ENCODE measurements around the gene UVRAG. TPM values are rescaled to one million over a fixed set of nuclear protein-coding genes. Genes with fewer than 3 reads are reported as not detected.

The UVRAG gene
- total RNA-seq, 1 experiment from 2014 or later, result 31.3 TPM

DNA sequence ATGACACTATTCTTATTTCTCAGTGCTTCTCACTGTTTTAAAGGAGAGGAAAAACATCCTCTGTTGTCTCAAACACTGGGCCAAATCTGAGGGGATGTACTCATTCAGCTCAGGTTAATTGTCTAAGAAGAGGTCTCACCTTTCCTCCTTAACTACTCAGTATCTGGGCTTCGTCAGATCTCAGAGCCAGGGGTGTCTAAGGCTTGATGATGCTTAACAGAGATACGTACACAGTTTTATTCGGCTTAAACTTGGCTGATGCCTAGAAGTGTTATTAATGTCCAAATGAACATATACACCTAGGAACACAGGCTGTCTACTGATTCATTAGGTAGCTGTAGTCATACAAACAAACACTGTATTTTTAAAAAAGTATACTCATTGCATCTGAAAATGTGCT is 85.8 kb downstream of the UVRAG start:
- intact Hi-C loops (cut with micrococcal nuclease; ENCODE audit: unreplicated experiment), result no loop called here
- CTCF ChIA-PET, result no interaction called here
- H3K9me3 Mint-ChIP-seq (ENCODE audit: unreplicated experiment), result no peaks in the 10 kb centered on the region

DNA sequence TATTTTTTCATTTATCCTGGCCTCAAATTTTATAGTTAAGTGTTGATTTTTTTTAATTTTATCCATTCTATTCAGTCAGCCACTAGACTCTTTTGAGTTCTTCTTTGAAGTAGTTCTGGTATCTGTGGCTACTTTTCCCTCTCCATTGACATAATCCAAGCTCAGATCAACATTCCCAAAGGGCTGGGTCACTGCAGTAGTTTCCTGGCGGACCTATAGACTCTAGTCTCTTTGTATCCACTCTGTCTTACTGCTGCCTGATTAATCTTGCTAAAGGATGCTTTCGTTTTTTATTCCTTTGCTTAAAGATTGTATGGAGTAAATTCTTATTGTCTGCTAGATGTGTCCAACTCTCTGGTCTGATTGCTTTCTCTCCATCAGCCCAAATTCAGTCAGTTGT is 87.6 kb downstream of the UVRAG start:
- Histone ChIP-seq H3K27me3 (replicated peaks; ENCODE audit: control insufficient read depth, insufficient read depth, low read length) (no peaks in the 10 kb centered on the region), H3K4me1 (no peaks in the 10 kb centered on the region), H3K9me3 (no peaks in the 10 kb centered on the region), H3K36me3 (ENCODE audit: control insufficient read depth, insufficient read depth, low read length) (no peaks in the 10 kb centered on the region), H3K4me3 (ENCODE audit: low read depth, low read length) (no peak overlapping the region)
- no peak overlapping the region for H3K27ac Mint-ChIP-seq (ENCODE audit: unreplicated experiment)
- DNase-seq, result no peak
- no peak overlapping the region for H3K4me3 Mint-ChIP-seq (ENCODE audit: unreplicated experiment)
- H3K36me3 Mint-ChIP-seq (ENCODE audit: insufficient read depth, unreplicated experiment), result no peaks in the 10 kb centered on the region
- no peaks in the 10 kb centered on the region for H3K4me1 Mint-ChIP-seq (ENCODE audit: low read depth, unreplicated experiment)
- TF ChIP-seq, protein P1, sequence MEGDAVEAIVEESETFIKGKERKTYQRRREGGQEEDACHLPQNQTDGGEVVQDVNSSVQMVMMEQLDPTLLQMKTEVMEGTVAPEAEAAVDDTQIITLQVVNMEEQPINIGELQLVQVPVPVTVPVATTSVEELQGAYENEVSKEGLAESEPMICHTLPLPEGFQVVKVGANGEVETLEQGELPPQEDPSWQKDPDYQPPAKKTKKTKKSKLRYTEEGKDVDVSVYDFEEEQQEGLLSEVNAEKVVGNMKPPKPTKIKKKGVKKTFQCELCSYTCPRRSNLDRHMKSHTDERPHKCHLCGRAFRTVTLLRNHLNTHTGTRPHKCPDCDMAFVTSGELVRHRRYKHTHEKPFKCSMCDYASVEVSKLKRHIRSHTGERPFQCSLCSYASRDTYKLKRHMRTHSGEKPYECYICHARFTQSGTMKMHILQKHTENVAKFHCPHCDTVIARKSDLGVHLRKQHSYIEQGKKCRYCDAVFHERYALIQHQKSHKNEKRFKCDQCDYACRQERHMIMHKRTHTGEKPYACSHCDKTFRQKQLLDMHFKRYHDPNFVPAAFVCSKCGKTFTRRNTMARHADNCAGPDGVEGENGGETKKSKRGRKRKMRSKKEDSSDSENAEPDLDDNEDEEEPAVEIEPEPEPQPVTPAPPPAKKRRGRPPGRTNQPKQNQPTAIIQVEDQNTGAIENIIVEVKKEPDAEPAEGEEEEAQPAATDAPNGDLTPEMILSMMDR (IDR thresholded peaks at IDR 0.05; ENCODE audit: insufficient read depth in 1 of 2, low read depth in 1 of 2, low read length in 1 of 2, severe bottlenecking in 1 of 2, unreplicated experiment in 1 of 2), result no peak
- POLR2A ChIA-PET, result no interaction called here
- no peaks in the 10 kb centered on the region for H3K9me3 Mint-ChIP-seq (ENCODE audit: unreplicated experiment)
- intact Hi-C loops (cut with micrococcal nuclease; ENCODE audit: unreplicated experiment), result no loop called here
- no peaks in the 10 kb centered on the region for H3K27me3 Mint-ChIP-seq (ENCODE audit: insufficient read depth, unreplicated experiment)
- CTCF ChIA-PET, result interaction anchor here (0.8 kb wide), 1 partner anchor 416 kb away, joined by 3 read pairs; no protein-coding TSS in a partner anchor
- no TSS peak for BruUV-seq (replicated peaks)

More for the DNA sequence above, 85.8 kb downstream of the UVRAG start:
- BruUV-seq (replicated peaks), result no TSS peak
- TF ChIP-seq, protein P1 (IDR thresholded peaks at IDR 0.05; ENCODE audit: insufficient read depth in 1 of 2, low read depth in 1 of 2, low read length in 1 of 2, severe bottlenecking in 1 of 2, unreplicated experiment in 1 of 2), result no peak
- Histone ChIP-seq H3K4me3 (ENCODE audit: low read depth, low read length) (no peak overlapping the region), H3K9me3 (no peaks in the 10 kb centered on the region), H3K27me3 (replicated peaks; ENCODE audit: control insufficient read depth, insufficient read depth, low read length) (no peaks in the 10 kb centered on the region), H3K4me1 (no peaks in the 10 kb centered on the region), H3K36me3 (ENCODE audit: control insufficient read depth, insufficient read depth, low read length) (no peaks in the 10 kb centered on the region)
- POLR2A ChIA-PET, result interaction anchor here (0.5 kb wide), 1 partner anchor 10 kb away, joined by 3 read pairs; no protein-coding TSS in a partner anchor
- DNase-seq, result no peak
- no peaks in the 10 kb centered on the region for H3K36me3 Mint-ChIP-seq (ENCODE audit: insufficient read depth, unreplicated experiment)
- H3K27ac Mint-ChIP-seq (ENCODE audit: unreplicated experiment), result no peak overlapping the region
- no peak overlapping the region for H3K4me3 Mint-ChIP-seq (ENCODE audit: unreplicated experiment)
- no peaks in the 10 kb centered on the region for H3K4me1 Mint-ChIP-seq (ENCODE audit: low read depth, unreplicated experiment)
- H3K27me3 Mint-ChIP-seq (ENCODE audit: insufficient read depth, unreplicated experiment), result no peaks in the 10 kb centered on the region

- no peaks in the 10 kb centered on the region for H3K9me3 ChIP-seq
- Mint-ChIP-seq H3K9me3 (ENCODE audit: unreplicated experiment) (no peaks in the 10 kb centered on the region), H3K4me3 (ENCODE audit: unreplicated experiment) (no peak overlapping the region), H3K27me3 (ENCODE audit: insufficient read depth, unreplicated experiment) (no peaks in the 10 kb centered on the region), H3K27ac (ENCODE audit: unreplicated experiment) (no peak overlapping the region), H3K36me3 (ENCODE audit: insufficient read depth, unreplicated experiment) (no peaks in the 10 kb centered on the region), H3K4me1 (ENCODE audit: low read depth, unreplicated experiment) (no peaks in the 10 kb centered on the region)
- intact Hi-C loops (cut with micrococcal nuclease; ENCODE audit: unreplicated experiment), result no loop called here
- ChIA-PET CTCF (no interaction called here), POLR2A (interaction anchor here (0.5 to 0.6 kb wide), 2 partner anchors 16 to 955 kb away, joined by 3 read pairs; no protein-coding TSS in a partner anchor)
- no peaks in the 10 kb centered on the region for H3K4me1 ChIP-seq
- TF ChIP-seq, protein P1 (IDR thresholded peaks at IDR 0.05; ENCODE audit: insufficient read depth in 1 of 2, low read depth in 1 of 2, low read length in 1 of 2, severe bottlenecking in 1 of 2, unreplicated experiment in 1 of 2), result no peak
- DNase-seq, result no peak
- no peaks in the 10 kb centered on the region for H3K36me3 ChIP-seq (ENCODE audit: control insufficient read depth, insufficient read depth, low read length)
- H3K4me3 ChIP-seq (ENCODE audit: low read depth, low read length), result no peak overlapping the region
- BruUV-seq (replicated peaks), result no TSS peak
- no peaks in the 10 kb centered on the region for H3K27me3 ChIP-seq (replicated peaks; ENCODE audit: control insufficient read depth, insufficient read depth, low read length)
Observed at GRCh38 chr11:75903276-75903675, 88.3 kb downstream of the UVRAG start.

Data from Caco-2 (cell line).